ENCODE measurements around the gene MRPL38.
"Not testable (repeated sequence)": the region's sequence is repeated elsewhere in the genome, so short reads cannot be mapped to it uniquely, and the experiment has no call there.

DNA sequence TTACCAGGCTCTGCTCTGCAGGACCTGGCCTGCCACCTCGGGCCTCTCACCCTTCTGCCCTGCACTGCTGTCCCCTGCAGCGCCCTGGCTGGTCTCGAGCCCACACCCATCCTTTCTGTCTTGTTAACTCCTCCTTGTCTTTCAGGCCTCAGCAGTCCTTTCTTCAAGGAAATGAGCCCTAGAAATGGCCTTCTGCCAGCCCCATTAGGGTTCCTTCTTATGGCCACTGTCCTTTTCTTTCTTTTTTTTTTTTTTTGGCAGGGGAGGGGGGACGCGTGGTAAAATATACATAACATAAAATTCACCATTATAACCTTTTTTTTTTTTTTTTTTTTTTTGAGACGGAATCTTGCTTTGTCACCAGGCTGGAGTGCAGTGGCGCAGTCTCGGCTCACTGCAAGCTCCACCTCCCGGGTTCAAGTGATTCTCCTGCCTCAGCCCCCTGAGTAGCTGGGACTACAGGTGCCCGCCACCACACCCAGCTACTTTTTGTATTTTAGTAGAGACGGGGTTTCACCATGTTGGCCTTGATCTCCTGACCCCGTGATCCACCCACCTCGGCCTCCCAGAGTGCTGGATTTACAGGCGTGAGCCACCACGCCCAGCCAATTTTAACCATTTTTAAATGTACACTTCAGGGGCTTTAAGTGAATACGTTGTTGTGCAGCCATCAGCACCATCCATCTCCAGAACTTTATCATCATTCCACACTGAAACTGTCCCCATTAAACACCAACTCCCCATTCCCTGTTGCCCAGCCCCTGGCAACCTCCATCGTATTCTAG lies 39.1 kb downstream of the MRPL38 start:
- TF ChIP-seq FOSL1 (IDR thresholded peaks at IDR 0.05; ENCODE audit: insufficient read depth, low read depth, low read length); ZNF274 (IDR thresholded peaks at IDR 0.05; ENCODE audit: borderline replicate concordance, extremely low read depth, low read length); CREB1 (IDR thresholded peaks at IDR 0.05); POLR2AphosphoS5 (IDR thresholded peaks at IDR 0.05; ENCODE audit: low read depth, low read length): not testable (repeated sequence)
- TF ChIP-seq, protein P1, sequence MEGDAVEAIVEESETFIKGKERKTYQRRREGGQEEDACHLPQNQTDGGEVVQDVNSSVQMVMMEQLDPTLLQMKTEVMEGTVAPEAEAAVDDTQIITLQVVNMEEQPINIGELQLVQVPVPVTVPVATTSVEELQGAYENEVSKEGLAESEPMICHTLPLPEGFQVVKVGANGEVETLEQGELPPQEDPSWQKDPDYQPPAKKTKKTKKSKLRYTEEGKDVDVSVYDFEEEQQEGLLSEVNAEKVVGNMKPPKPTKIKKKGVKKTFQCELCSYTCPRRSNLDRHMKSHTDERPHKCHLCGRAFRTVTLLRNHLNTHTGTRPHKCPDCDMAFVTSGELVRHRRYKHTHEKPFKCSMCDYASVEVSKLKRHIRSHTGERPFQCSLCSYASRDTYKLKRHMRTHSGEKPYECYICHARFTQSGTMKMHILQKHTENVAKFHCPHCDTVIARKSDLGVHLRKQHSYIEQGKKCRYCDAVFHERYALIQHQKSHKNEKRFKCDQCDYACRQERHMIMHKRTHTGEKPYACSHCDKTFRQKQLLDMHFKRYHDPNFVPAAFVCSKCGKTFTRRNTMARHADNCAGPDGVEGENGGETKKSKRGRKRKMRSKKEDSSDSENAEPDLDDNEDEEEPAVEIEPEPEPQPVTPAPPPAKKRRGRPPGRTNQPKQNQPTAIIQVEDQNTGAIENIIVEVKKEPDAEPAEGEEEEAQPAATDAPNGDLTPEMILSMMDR (IDR thresholded peaks at IDR 0.05; ENCODE audit: control extremely low read depth in 1 of 3, insufficient read depth in 1 of 3, low read depth in 1 of 3, low read length in 3 of 3): not testable (repeated sequence)
